HEK293 (cell line): ENCODE measurements around the gene PTK7.

Source experiments
- CTCF ChIA-PET: fragments of 350-600 bp; formaldehyde crosslinking; extraction: SDS; loops from one replicate; lab custom pipeline; 2021; ENCODE audit warnings: antibody characterized with exemption; lab: Yijun Ruan, JAX
- POLR2A ChIA-PET: fragments of 300-600 bp; formaldehyde crosslinking; extraction: SDS; loops from one replicate; lab custom pipeline; 2020; ENCODE audit warnings: antibody characterized with exemption, inconsistent platforms; lab: Yijun Ruan, JAX
- H3K27ac ChIP-seq: fragments of 200-500 bp; sonication (Bioruptor generic); 2 replicates; pipeline ENCODE4 v1.5.1; 2014; ENCODE audit warnings: low read depth, low read length, control low read depth, inconsistent platforms; ENCODE audit errors: extremely low read depth
- H3K36me3 ChIP-seq, 2 experiments: fragments of 200-500 bp in 1 of 2; sonication (Bioruptor generic) in 1 of 2; 1 replicate in 1 of 2; 2 replicates in 1 of 2; pipeline ENCODE4 v1.5.1; 2014 to 2017; ENCODE audit warnings: inconsistent platforms in 2 of 2, low read length in 2 of 2; ENCODE audit not compliant: control insufficient read depth in 2 of 2, insufficient read depth in 1 of 2
- H3K4me1 ChIP-seq: fragments of 200-500 bp; sonication (Bioruptor generic); 2 replicates; pipeline ENCODE4 v1.5.1; 2014; ENCODE audit warnings: mild to moderate bottlenecking, low read length, inconsistent platforms; ENCODE audit not compliant: control insufficient read depth, insufficient read depth
- H3K4me3 ChIP-seq: 2 replicates; pipeline ENCODE4 v1.5.1; 2011; ENCODE audit warnings: low read depth, mild to moderate bottlenecking, control low read depth, low read length, moderate library complexity
- H3K9me3 ChIP-seq: fragments of 200-500 bp; sonication (Bioruptor generic); 2 replicates; pipeline ENCODE4 v1.5.1; 2014; ENCODE audit warnings: low read depth, low read length, inconsistent platforms; ENCODE audit not compliant: control insufficient read depth, insufficient read depth
- EGR2 ChIP-seq: fragments of 450-650 bp; formaldehyde crosslinking; IDR thresholded peaks from 2 replicates; pipeline ENCODE4 v1.5.1; 2016; ENCODE audit warnings: low read depth, missing biosample characterization, missing genetic modification characterization
- KLF1 ChIP-seq: fragments of 450-650 bp; formaldehyde crosslinking; IDR thresholded peaks from 2 replicates; pipeline ENCODE4 v1.5.1; 2016; ENCODE audit warnings: missing biosample characterization, missing genetic modification characterization
- KLF17 ChIP-seq: fragments of 450-650 bp; formaldehyde crosslinking; IDR thresholded peaks from 2 replicates; pipeline ENCODE4 v1.5.1; 2016; ENCODE audit warnings: missing biosample characterization, missing genetic modification characterization
- KLF9 ChIP-seq: fragments of 450-650 bp; formaldehyde crosslinking; IDR thresholded peaks from 2 replicates; pipeline ENCODE4 v1.5.1; 2016; ENCODE audit warnings: missing biosample characterization, missing genetic modification characterization, low read depth
- PRDM1 ChIP-seq: fragments of 450-650 bp; formaldehyde crosslinking; IDR thresholded peaks from 2 replicates; pipeline ENCODE4; 2016; ENCODE audit warnings: missing biosample characterization, missing genetic modification characterization
- SALL2 ChIP-seq: fragments of 450-650 bp; formaldehyde crosslinking; IDR thresholded peaks from 2 replicates; pipeline ENCODE4 v1.5.0; 2017; ENCODE audit warnings: missing biosample characterization, mild to moderate bottlenecking, missing genetic modification characterization, borderline replicate concordance
- ZBTB7A ChIP-seq: fragments of 450-650 bp; formaldehyde crosslinking; IDR thresholded peaks from 2 replicates; pipeline ENCODE4 v1.5.1; 2016; ENCODE audit warnings: low read depth, missing biosample characterization, missing genetic modification characterization
- ZBTB8A ChIP-seq: fragments of 450-650 bp; formaldehyde crosslinking; IDR thresholded peaks from 2 replicates; pipeline ENCODE4 v1.5.1; 2016; ENCODE audit warnings: missing biosample characterization, missing genetic modification characterization
- ZFP69B ChIP-seq: fragments of 450-650 bp; formaldehyde crosslinking; IDR thresholded peaks from 2 replicates; pipeline ENCODE4 v1.5.1; 2016; ENCODE audit warnings: missing biosample characterization, missing genetic modification characterization
- ZIC2 ChIP-seq: fragments of 450-650 bp; formaldehyde crosslinking; IDR thresholded peaks from 2 replicates; pipeline ENCODE4 v1.5.1; 2016; ENCODE audit warnings: missing biosample characterization, missing genetic modification characterization
- ZNF121 ChIP-seq: fragments of 450-650 bp; formaldehyde crosslinking; IDR thresholded peaks from 2 replicates; pipeline ENCODE4 v1.5.1; 2016; ENCODE audit warnings: missing biosample characterization, missing genetic modification characterization
- ZNF133 ChIP-seq: fragments of 450-650 bp; formaldehyde crosslinking; IDR thresholded peaks from 2 replicates; pipeline ENCODE4 v1.5.1; 2016; ENCODE audit warnings: missing biosample characterization, missing genetic modification characterization
- ZNF138 ChIP-seq: fragments of 450-650 bp; formaldehyde crosslinking; IDR thresholded peaks from 2 replicates; pipeline ENCODE4 v1.5.1; 2016; ENCODE audit warnings: missing biosample characterization, missing genetic modification characterization, borderline replicate concordance
- ZNF140 ChIP-seq: fragments of 450-650 bp; formaldehyde crosslinking; IDR thresholded peaks from 2 replicates; pipeline ENCODE4 v1.5.1; 2016; ENCODE audit warnings: missing biosample characterization, missing genetic modification characterization
- ZNF202 ChIP-seq: fragments of 450-650 bp; formaldehyde crosslinking; IDR thresholded peaks from 2 replicates; pipeline ENCODE4 v1.5.1; 2016; ENCODE audit warnings: missing biosample characterization, missing genetic modification characterization, borderline replicate concordance
- ZNF274 ChIP-seq, 2 experiments: fragments of 200-500 bp in 1 of 2; fragments of 450-650 bp in 1 of 2; sonication (Bioruptor generic) in 1 of 2; formaldehyde crosslinking in 1 of 2; IDR thresholded peaks; 2 replicates each; pipeline versions ENCODE4 v1.5.1 to v1.6.1; 2014 to 2016; ENCODE audit warnings: borderline replicate concordance in 1 of 2, inconsistent platforms in 1 of 2, low read length in 1 of 2, missing biosample characterization in 1 of 2, missing genetic modification characterization in 1 of 2
- ZNF280C ChIP-seq: fragments of 450-650 bp; formaldehyde crosslinking; IDR thresholded peaks from 2 replicates; pipeline ENCODE4 v1.5.1; 2016; ENCODE audit warnings: missing biosample characterization, missing genetic modification characterization
- ZNF335 ChIP-seq: fragments of 450-650 bp; formaldehyde crosslinking; conservative IDR thresholded peaks from 2 replicates; pipeline ENCODE4 v1.5.1; 2016; ENCODE audit warnings: missing biosample characterization, missing genetic modification characterization
- ZNF423 ChIP-seq: fragments of 450-650 bp; formaldehyde crosslinking; IDR thresholded peaks from 2 replicates; pipeline ENCODE4 v1.5.1; 2016; ENCODE audit warnings: missing biosample characterization, missing genetic modification characterization
- ZNF426 ChIP-seq: fragments of 450-650 bp; formaldehyde crosslinking; IDR thresholded peaks from 2 replicates; pipeline ENCODE4 v1.5.1; 2017; ENCODE audit warnings: missing biosample characterization, missing genetic modification characterization, mild to moderate bottlenecking, inconsistent platforms, moderate library complexity
- ZNF48 ChIP-seq: fragments of 450-650 bp; formaldehyde crosslinking; IDR thresholded peaks from 2 replicates; pipeline ENCODE4 v1.5.1; 2016; ENCODE audit warnings: missing biosample characterization, missing genetic modification characterization
- ZNF501 ChIP-seq: fragments of 450-650 bp; formaldehyde crosslinking; IDR thresholded peaks from 2 replicates; pipeline ENCODE4 v1.5.1; 2016; ENCODE audit warnings: missing biosample characterization, missing genetic modification characterization
- ZNF560 ChIP-seq: fragments of 450-650 bp; formaldehyde crosslinking; IDR thresholded peaks from 2 replicates; pipeline ENCODE4 v1.5.1; 2017; ENCODE audit warnings: missing biosample characterization, missing genetic modification characterization, borderline replicate concordance
- ZNF623 ChIP-seq: fragments of 450-650 bp; formaldehyde crosslinking; IDR thresholded peaks from 2 replicates; pipeline ENCODE4 v1.5.1; 2016; ENCODE audit warnings: missing biosample characterization, missing genetic modification characterization
- ZNF701 ChIP-seq: fragments of 450-650 bp; formaldehyde crosslinking; IDR thresholded peaks from 2 replicates; pipeline ENCODE4 v1.5.1; 2016; ENCODE audit warnings: missing biosample characterization, missing genetic modification characterization
- ZNF776 ChIP-seq: fragments of 450-650 bp; formaldehyde crosslinking; IDR thresholded peaks from 2 replicates; pipeline ENCODE4 v1.5.0; 2017; ENCODE audit warnings: missing biosample characterization, missing genetic modification characterization, borderline replicate concordance
- ZXDB ChIP-seq: fragments of 450-650 bp; formaldehyde crosslinking; IDR thresholded peaks from 2 replicates; pipeline ENCODE4 v1.5.1; 2016; ENCODE audit warnings: missing biosample characterization, missing genetic modification characterization
- TF ChIP-seq, protein P1 (sequence below): fragments of 450-650 bp; formaldehyde crosslinking; IDR thresholded peaks from 2 replicates; pipeline ENCODE4 v1.5.1; 2016; ENCODE audit warnings: missing biosample characterization, missing genetic modification characterization
- TF ChIP-seq, protein P2 (sequence below): fragments of 450-650 bp; formaldehyde crosslinking; IDR thresholded peaks from 2 replicates; pipeline ENCODE4 v1.5.1; 2016; ENCODE audit warnings: missing biosample characterization, missing genetic modification characterization

Gene PTK7

DNA sequence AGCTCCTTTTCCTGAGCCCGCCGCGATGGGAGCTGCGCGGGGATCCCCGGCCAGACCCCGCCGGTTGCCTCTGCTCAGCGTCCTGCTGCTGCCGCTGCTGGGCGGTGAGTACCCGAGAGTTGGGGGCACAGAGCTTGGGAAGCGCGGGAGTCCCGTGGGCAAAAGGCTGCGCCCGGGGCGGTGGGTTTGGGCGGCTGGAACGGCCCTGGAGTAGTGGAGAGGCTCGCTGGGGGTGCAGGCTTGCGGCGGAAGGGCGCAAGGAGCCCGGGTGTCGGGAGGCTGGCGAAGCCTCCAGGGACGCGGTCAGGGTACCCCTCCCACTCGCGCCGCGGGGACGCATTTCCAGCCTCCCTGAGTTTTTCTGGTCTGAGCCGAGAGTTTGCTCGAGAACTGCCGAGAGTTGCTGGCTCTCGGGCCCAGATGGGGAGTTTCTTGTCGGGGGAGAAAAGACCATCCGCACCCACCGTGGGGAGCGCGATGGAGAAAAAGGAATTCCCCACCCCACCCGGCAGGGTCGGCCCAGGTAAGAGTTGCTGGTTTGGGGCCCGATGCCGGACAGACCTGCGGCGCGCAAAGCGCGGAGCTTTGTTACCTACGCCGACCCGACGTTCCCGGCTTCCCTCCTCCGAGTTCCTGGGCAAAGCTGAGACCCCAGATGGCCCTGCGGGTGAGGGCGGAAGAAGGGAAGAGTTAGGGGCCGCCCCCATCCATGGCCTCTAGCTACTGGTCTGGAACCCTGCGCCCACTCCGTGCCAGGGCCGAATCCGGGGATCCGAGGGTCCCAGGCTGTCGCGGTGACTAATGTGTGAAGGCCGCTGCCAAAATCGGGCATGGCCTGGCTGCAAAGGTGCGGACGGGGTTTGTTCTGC is 584 bp downstream of the PTK7 start (continued):
- TF ChIP-seq ZNF280C (tag by site-specific recombination), result no peak
- peak; percentile 64 for TF ChIP-seq ZBTB7A
- TF ChIP-seq ZBTB8A, result peak; percentile 97
- TF ChIP-seq ZNF140 (tag by site-specific recombination), result no peak
- no peak for TF ChIP-seq ZNF623 (tag by site-specific recombination)
- no peak for TF ChIP-seq ZNF133 (tag by site-specific recombination)
- TF ChIP-seq ZXDB, result peak; percentile 21; the same call in 1 of the 2 replicates
- no peak for TF ChIP-seq PRDM1 (tag by site-specific recombination)
- TF ChIP-seq ZNF701 (tag by site-specific recombination), result no peak

DNA sequence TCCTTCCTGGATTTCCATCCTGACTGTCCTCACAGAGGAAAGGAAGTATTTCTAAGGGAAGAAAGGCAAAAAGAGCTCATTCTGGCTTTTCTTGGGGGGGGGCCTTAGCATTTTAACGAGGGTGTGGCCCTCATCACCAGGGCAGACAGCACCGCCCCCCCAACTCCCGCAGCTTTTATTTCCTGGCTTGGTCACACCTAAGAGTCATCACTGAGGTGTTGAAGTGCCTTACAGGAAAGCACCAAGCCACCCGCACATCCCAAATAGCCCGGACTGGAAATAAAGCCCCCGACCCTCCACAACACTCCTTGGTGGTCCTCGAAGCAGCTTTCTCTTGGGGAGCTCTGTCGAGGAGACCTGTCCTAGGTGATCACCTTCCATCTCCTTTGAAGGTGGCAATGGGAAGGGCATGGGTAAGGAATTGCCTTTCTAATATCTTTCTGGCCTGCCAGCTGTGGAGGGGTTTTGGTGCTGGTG is 1.3 kb downstream of the PTK7 start:
- peak overlapping the region; percentile 88 for H3K4me3 ChIP-seq
- CTCF ChIA-PET, result interaction anchor here (0.6 to 7.6 kb wide), 10 partner anchors 17 to 125 kb away, joined by 3 to 83 read pairs (median 3); partner anchors contain the start of genes KLC4 and MRPL2
- H3K27ac ChIP-seq, result no peak overlapping the region; the same call in 1 of the 2 replicates
- TF ChIP-seq ZIC2 (no peak), ZNF426 (tag by site-specific recombination) (no peak), ZNF335 (peak; percentile 47; the same call in 1 of the 2 replicates), KLF1 (tag by site-specific recombination) (peak; percentile 70), ZNF776 (tag by site-specific recombination) (no peak), SALL2 (tag by site-specific recombination) (no peak), ZNF274 (IDR thresholded peaks at IDR 0.05; ENCODE audit: low read length) (no peak), ZNF274 (tag by site-specific recombination; IDR thresholded peaks at IDR 0.05; ENCODE audit: borderline replicate concordance) (no peak), ZNF121 (tag by site-specific recombination) (no peak), ZNF560 (tag by site-specific recombination) (no peak), ZNF202 (tag by site-specific recombination) (no peak), ZNF423 (tag by site-specific recombination) (no peak), ZNF501 (tag by site-specific recombination) (no peak), EGR2 (0 out of 2 replicates have a peak, but pooled peaks have one; percentile 2), KLF17 (0 out of 2 replicates have a peak, but pooled peaks have one; percentile 8), ZFP69B (tag by site-specific recombination) (no peak), ZNF48 (tag by site-specific recombination) (no peak), KLF9 (tag by site-specific recombination) (peak; percentile 52; the same call in 1 of the 2 replicates), ZNF138 (tag by site-specific recombination) (no peak)
- TF ChIP-seq, protein P1, sequence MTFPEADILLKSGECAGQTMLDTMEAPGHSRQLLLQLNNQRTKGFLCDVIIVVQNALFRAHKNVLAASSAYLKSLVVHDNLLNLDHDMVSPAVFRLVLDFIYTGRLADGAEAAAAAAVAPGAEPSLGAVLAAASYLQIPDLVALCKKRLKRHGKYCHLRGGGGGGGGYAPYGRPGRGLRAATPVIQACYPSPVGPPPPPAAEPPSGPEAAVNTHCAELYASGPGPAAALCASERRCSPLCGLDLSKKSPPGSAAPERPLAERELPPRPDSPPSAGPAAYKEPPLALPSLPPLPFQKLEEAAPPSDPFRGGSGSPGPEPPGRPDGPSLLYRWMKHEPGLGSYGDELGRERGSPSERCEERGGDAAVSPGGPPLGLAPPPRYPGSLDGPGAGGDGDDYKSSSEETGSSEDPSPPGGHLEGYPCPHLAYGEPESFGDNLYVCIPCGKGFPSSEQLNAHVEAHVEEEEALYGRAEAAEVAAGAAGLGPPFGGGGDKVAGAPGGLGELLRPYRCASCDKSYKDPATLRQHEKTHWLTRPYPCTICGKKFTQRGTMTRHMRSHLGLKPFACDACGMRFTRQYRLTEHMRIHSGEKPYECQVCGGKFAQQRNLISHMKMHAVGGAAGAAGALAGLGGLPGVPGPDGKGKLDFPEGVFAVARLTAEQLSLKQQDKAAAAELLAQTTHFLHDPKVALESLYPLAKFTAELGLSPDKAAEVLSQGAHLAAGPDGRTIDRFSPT, result no peak
- TF ChIP-seq, protein P2, sequence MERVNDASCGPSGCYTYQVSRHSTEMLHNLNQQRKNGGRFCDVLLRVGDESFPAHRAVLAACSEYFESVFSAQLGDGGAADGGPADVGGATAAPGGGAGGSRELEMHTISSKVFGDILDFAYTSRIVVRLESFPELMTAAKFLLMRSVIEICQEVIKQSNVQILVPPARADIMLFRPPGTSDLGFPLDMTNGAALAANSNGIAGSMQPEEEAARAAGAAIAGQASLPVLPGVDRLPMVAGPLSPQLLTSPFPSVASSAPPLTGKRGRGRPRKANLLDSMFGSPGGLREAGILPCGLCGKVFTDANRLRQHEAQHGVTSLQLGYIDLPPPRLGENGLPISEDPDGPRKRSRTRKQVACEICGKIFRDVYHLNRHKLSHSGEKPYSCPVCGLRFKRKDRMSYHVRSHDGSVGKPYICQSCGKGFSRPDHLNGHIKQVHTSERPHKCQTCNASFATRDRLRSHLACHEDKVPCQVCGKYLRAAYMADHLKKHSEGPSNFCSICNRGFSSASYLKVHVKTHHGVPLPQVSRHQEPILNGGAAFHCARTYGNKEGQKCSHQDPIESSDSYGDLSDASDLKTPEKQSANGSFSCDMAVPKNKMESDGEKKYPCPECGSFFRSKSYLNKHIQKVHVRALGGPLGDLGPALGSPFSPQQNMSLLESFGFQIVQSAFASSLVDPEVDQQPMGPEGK (tag by site-specific recombination), result no peak

More for the DNA sequence above, 1.3 kb downstream of the PTK7 start:
- Histone ChIP-seq H3K4me1 (peaks cover 14% of the 10 kb centered on the region), H3K36me3 (peaks cover 0 to 20% of the 10 kb centered on the region in 2 experiments; a peak in 2 of 3 replicates), H3K9me3 (no peaks in the 10 kb centered on the region)
- POLR2A ChIA-PET, result interaction anchor here (0.6 to 2.6 kb wide), 16 partner anchors 9 to 198 kb away, joined by 3 to 31 read pairs (median 6); partner anchors contain the start of genes CNPY3, CUL7, KLC4 and KLHDC3
